H9 (cell line): ENCODE measurements around the gene MAML3. TPM values are rescaled to one million over a fixed set of nuclear protein-coding genes. Genes with fewer than 3 reads are reported as not detected.

Source experiments
- DNase-seq: peaks from one replicate; pipeline ENCODE4 v3.0.0-alpha.2; 2017
- H2AFZ ChIP-seq: one replicate; pipeline ENCODE4 v1.6.1; 2013; ENCODE audit warnings: mild to moderate bottlenecking, low read length, control low read depth, moderate library complexity
- H2AK5ac ChIP-seq: 2 replicates; pipeline ENCODE4 v1.6.1; 2013; ENCODE audit warnings: low read length, control low read depth, mixed read lengths; ENCODE audit not compliant: insufficient read length
- H2BK120ac ChIP-seq: one replicate; pipeline ENCODE4 v1.6.1; 2013; ENCODE audit warnings: low read depth, mild to moderate bottlenecking, low read length, control low read depth, inconsistent platforms; ENCODE audit not compliant: poor library complexity, severe bottlenecking
- H2BK12ac ChIP-seq: 2 replicates; pipeline ENCODE4 v1.6.1; 2013; ENCODE audit warnings: low read length, control low read depth, mixed read lengths, low read depth; ENCODE audit not compliant: insufficient read length
- H2BK15ac ChIP-seq: 2 replicates; pipeline ENCODE4 v1.6.1; 2013; ENCODE audit warnings: low read depth, low read length, control low read depth
- H2BK20ac ChIP-seq: one replicate; pipeline ENCODE4 v1.6.1; 2013; ENCODE audit warnings: low read depth, mild to moderate bottlenecking, low read length, control low read depth, inconsistent platforms; ENCODE audit not compliant: poor library complexity, severe bottlenecking
- H2BK5ac ChIP-seq: 2 replicates; pipeline ENCODE4 v1.6.1; 2013; ENCODE audit warnings: low read length, control low read depth, mixed read lengths; ENCODE audit not compliant: insufficient read length
- H3K14ac ChIP-seq: 2 replicates; pipeline ENCODE4 v1.6.1; 2013; ENCODE audit warnings: low read length, control low read depth; ENCODE audit not compliant: insufficient read depth
- H3K18ac ChIP-seq: 2 replicates; pipeline ENCODE4 v1.6.1; 2013; ENCODE audit warnings: low read depth, mild to moderate bottlenecking, mixed read lengths, low read length, control low read depth; ENCODE audit not compliant: insufficient read length
- H3K23ac ChIP-seq: 2 replicates; pipeline ENCODE4 v1.6.1; 2013; ENCODE audit warnings: low read length, control low read depth, mixed read lengths, low read depth; ENCODE audit not compliant: insufficient read length
- H3K23me2 ChIP-seq: 2 replicates; pipeline ENCODE4 v1.6.1; 2013; ENCODE audit warnings: low read depth, mild to moderate bottlenecking, mixed read lengths, low read length, control low read depth; ENCODE audit not compliant: insufficient read length, poor library complexity, severe bottlenecking
- H3K27ac ChIP-seq: 2 replicates; pipeline ENCODE4 v1.5.1; 2013; ENCODE audit warnings: low read length, control low read depth, mixed read lengths, low read depth; ENCODE audit not compliant: insufficient read length
- H3K27me3 ChIP-seq: 2 replicates; pipeline ENCODE4 v1.6.1; 2013; ENCODE audit warnings: low read length, control low read depth, inconsistent platforms; ENCODE audit not compliant: insufficient read depth
- H3K4ac ChIP-seq: 2 replicates; pipeline ENCODE4 v1.6.1; 2013; ENCODE audit warnings: low read depth, mild to moderate bottlenecking, control low read depth, inconsistent platforms, low read length, moderate library complexity
- H3K4me1 ChIP-seq: 2 replicates; pipeline ENCODE4 v1.6.1; 2013; ENCODE audit warnings: low read length, control low read depth, inconsistent platforms; ENCODE audit not compliant: insufficient read depth
- H3K4me2 ChIP-seq: 2 replicates; pipeline ENCODE4 v1.6.1; 2013; ENCODE audit warnings: low read length, control low read depth, mixed read lengths; ENCODE audit not compliant: insufficient read length, insufficient read depth
- H3K56ac ChIP-seq: 2 replicates; pipeline ENCODE4 v1.6.1; 2013; ENCODE audit warnings: low read depth, mild to moderate bottlenecking, mixed read lengths, low read length, control low read depth; ENCODE audit not compliant: insufficient read length
- H3K79me1 ChIP-seq: 2 replicates; pipeline ENCODE4 v1.6.1; 2013; ENCODE audit warnings: low read depth, mild to moderate bottlenecking, moderate library complexity, low read length, control low read depth, inconsistent platforms; ENCODE audit not compliant: insufficient read depth, poor library complexity, severe bottlenecking
- H3K79me2 ChIP-seq: 2 replicates; pipeline ENCODE4 v1.6.1; 2013; ENCODE audit warnings: low read length, control low read depth, inconsistent platforms; ENCODE audit not compliant: insufficient read depth
- H3K9ac ChIP-seq: 2 replicates; pipeline ENCODE4 v1.6.1; 2013; ENCODE audit warnings: low read length, control low read depth, mixed read lengths; ENCODE audit not compliant: insufficient read length; ENCODE audit errors: extremely low read depth
- H3K9me3 ChIP-seq: one replicate; pipeline ENCODE4 v1.6.1; 2013; ENCODE audit warnings: low read depth, low read length, inconsistent platforms; ENCODE audit not compliant: control insufficient read depth
- H3T11ph ChIP-seq: one replicate; pipeline ENCODE4 v1.6.1; 2013; ENCODE audit warnings: mild to moderate bottlenecking, low read length, control low read depth, inconsistent platforms
- H4K20me1 ChIP-seq: one replicate; pipeline ENCODE4 v1.6.1; 2013; ENCODE audit not compliant: control insufficient read depth, insufficient read length, insufficient read depth
- H4K5ac ChIP-seq: 2 replicates; pipeline ENCODE4 v1.6.1; 2013; ENCODE audit warnings: low read depth, mild to moderate bottlenecking, mixed read lengths, low read length, control low read depth; ENCODE audit not compliant: insufficient read length
- H4K8ac ChIP-seq: replicated peaks from 2 replicates; pipeline ENCODE4 v1.6.1; 2013; ENCODE audit warnings: low read length, control low read depth, mixed read lengths, low read depth; ENCODE audit not compliant: insufficient read length
- H4K91ac ChIP-seq: 2 replicates; pipeline ENCODE4 v1.6.1; 2013; ENCODE audit warnings: low read depth, mild to moderate bottlenecking, moderate library complexity, mixed read lengths, low read length, control low read depth; ENCODE audit not compliant: insufficient read length
- H3K27ac Mint-ChIP-seq, 3 experiments: 2 replicates in 2 of 3; 3 replicates in 1 of 3; pipeline ENCODE4 v1.8.0; 2020 to 2021; ENCODE audit warnings: mixed read lengths in 3 of 3, mild to moderate bottlenecking in 1 of 3, moderate library complexity in 1 of 3
- H3K27me3 Mint-ChIP-seq: 2 replicates; pipeline ENCODE4 v1.8.0; 2021; ENCODE audit warnings: low read depth, mild to moderate bottlenecking, moderate library complexity, mixed read lengths
- H3K36me3 Mint-ChIP-seq, 3 experiments: 2 replicates in 2 of 3; 3 replicates in 1 of 3; pipeline ENCODE4 v1.8.0; 2020 to 2021; ENCODE audit warnings: low read depth in 3 of 3, mixed read lengths in 3 of 3; ENCODE audit not compliant: insufficient read depth in 1 of 3
- H3K4me1 Mint-ChIP-seq, 2 experiments: 2 replicates each; pipeline ENCODE4 v1.8.0; 2020; ENCODE audit warnings: mixed read lengths in 2 of 2
- H3K4me3 Mint-ChIP-seq, 2 experiments: 2 replicates in 1 of 2; 3 replicates in 1 of 2; pipeline ENCODE4 v1.8.0; 2020 to 2021; ENCODE audit warnings: mild to moderate bottlenecking in 2 of 2, mixed read lengths in 2 of 2, moderate library complexity in 1 of 2
- H3K9me3 Mint-ChIP-seq, 2 experiments: 2 replicates in 1 of 2; 3 replicates in 1 of 2; pipeline ENCODE4 v1.8.0; 2020; ENCODE audit warnings: mild to moderate bottlenecking in 2 of 2, mixed read lengths in 2 of 2, moderate library complexity in 1 of 2
- WGBS: extraction: QIAGEN DNeasy Blood & Tissue Kit; methylation state at CpG from one replicate; pipeline ENCODE4 v1.1.7; 2013; ENCODE audit warnings: missing lambda C conversion rate, low lambda C conversion rate, mixed read lengths; ENCODE audit not compliant: insufficient read length; ENCODE audit errors: extremely low coverage; 5-methylcytosine and 5-hydroxymethylcytosine counted together
- total RNA-seq: library from RNA; stranded (reverse); gene quantifications from 2 replicates; pipeline ENCODE4 v1.2.1, GENCODE V29; 2021
- TF ChIP-seq, protein P1 (sequence below): fragments of 200-600 bp; sonication (generic); conservative IDR thresholded peaks from 3 replicates; pipeline ENCODE4 v1.8.0; 2021; ENCODE audit warnings: antibody characterized with exemption, mild to moderate bottlenecking

MAML3 gene
- total RNA-seq, 1 experiment from 2014 or later: 3.9 TPM

GRCh38 chr4:140094438-140095420 is 59.3 kb downstream of the MAML3 start:
- no CpG with 5 or more reads among the region's 17 CpGs for WGBS
- peaks cover 49 to 50% of the 10 kb centered on the region in 2 experiments for H3K4me1 Mint-ChIP-seq
- Histone ChIP-seq H2AK5ac (no peak overlapping the region), H2BK20ac (no peak overlapping the region), H3K14ac (no peak overlapping the region), H2BK120ac (no peak overlapping the region), H2BK15ac (no peak overlapping the region), H3K9me3 (no peaks in the 10 kb centered on the region), H4K91ac (no peak overlapping the region), H3T11ph (no peak overlapping the region), H3K4ac (no peak overlapping the region), H2AFZ (no peak overlapping the region), H3K27me3 (no peaks in the 10 kb centered on the region), H4K5ac (no peak overlapping the region), H3K56ac (no peak overlapping the region), H3K23ac (no peak overlapping the region), H3K18ac (no peak overlapping the region), H3K27ac (no peak overlapping the region), H3K4me2 (no peak overlapping the region), H3K4me1 (peaks cover 22% of the 10 kb centered on the region; the same call in 1 of the 2 replicates), H3K79me1 (no peaks in the 10 kb centered on the region), H3K23me2 (no peaks in the 10 kb centered on the region), H2BK12ac (no peak overlapping the region), H4K8ac (no peak overlapping the region), H4K20me1 (no peaks in the 10 kb centered on the region), H3K79me2 (no peaks in the 10 kb centered on the region), H2BK5ac (no peak overlapping the region), H3K9ac (no peak overlapping the region)
- no peaks in the 10 kb centered on the region for H3K36me3 Mint-ChIP-seq
- TF ChIP-seq, protein P1, sequence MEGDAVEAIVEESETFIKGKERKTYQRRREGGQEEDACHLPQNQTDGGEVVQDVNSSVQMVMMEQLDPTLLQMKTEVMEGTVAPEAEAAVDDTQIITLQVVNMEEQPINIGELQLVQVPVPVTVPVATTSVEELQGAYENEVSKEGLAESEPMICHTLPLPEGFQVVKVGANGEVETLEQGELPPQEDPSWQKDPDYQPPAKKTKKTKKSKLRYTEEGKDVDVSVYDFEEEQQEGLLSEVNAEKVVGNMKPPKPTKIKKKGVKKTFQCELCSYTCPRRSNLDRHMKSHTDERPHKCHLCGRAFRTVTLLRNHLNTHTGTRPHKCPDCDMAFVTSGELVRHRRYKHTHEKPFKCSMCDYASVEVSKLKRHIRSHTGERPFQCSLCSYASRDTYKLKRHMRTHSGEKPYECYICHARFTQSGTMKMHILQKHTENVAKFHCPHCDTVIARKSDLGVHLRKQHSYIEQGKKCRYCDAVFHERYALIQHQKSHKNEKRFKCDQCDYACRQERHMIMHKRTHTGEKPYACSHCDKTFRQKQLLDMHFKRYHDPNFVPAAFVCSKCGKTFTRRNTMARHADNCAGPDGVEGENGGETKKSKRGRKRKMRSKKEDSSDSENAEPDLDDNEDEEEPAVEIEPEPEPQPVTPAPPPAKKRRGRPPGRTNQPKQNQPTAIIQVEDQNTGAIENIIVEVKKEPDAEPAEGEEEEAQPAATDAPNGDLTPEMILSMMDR: no peak
- peak overlapping the region in 1 of 2 experiments; percentile 24; a peak in 1 of 5 replicates for H3K4me3 Mint-ChIP-seq
- peak; percentile 78 for DNase-seq
- peak overlapping the region in 1 of 3 experiments; percentile 28; a peak in 2 of 7 replicates for H3K27ac Mint-ChIP-seq
- H3K27me3 Mint-ChIP-seq: no peaks in the 10 kb centered on the region; the same call in 1 of the 2 replicates
- H3K9me3 Mint-ChIP-seq: no peaks in the 10 kb centered on the region
